Breast epithelium (tissue), 3 donors: ENCODE measurements around the gene PRDM11.

ENCODE experiments used
- POLR2A ChIP-seq: fragments of 450-650 bp; IDR thresholded peaks from one replicate; pipeline ENCODE4 v1.6.1; 2016; ENCODE audit warnings: antibody characterized with exemption, mild to moderate bottlenecking, moderate library complexity
- POLR2AphosphoS5 ChIP-seq, 3 donors: sonication (generic); formaldehyde crosslinking; IDR thresholded peaks; one replicate each; pipeline ENCODE4 v1.6.1; 2017; ENCODE audit warnings: antibody characterized with exemption in 3 of 3
- TF ChIP-seq, protein P1 (sequence below), 3 donors: fragments of 450-650 bp; IDR thresholded peaks; one replicate each; pipeline ENCODE4 v1.5.1; 2016 to 2017; ENCODE audit warnings: antibody characterized with exemption in 3 of 3, mild to moderate bottlenecking in 3 of 3, moderate library complexity in 3 of 3

DNA sequence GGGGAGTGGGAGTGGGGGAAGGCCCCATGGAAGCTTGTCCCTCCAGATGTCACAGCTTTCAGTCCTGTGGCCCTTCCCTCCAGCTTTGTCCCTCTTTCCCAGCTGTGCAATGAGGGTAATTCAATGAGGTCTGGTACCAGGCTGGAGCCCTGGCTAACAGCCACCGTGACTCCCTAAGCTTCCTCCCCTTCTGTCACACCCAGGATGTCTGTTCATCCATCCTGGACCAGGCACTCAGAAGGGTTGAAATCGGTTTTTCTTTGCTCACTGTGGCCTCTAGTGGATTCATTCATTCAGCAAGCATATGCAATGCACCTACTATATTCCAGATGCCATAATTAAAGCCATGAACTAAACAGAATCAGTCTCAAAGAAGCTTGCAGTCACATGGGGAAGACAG lies 101.0 kb downstream of the PRDM11 start:
- TF ChIP-seq, protein P1, sequence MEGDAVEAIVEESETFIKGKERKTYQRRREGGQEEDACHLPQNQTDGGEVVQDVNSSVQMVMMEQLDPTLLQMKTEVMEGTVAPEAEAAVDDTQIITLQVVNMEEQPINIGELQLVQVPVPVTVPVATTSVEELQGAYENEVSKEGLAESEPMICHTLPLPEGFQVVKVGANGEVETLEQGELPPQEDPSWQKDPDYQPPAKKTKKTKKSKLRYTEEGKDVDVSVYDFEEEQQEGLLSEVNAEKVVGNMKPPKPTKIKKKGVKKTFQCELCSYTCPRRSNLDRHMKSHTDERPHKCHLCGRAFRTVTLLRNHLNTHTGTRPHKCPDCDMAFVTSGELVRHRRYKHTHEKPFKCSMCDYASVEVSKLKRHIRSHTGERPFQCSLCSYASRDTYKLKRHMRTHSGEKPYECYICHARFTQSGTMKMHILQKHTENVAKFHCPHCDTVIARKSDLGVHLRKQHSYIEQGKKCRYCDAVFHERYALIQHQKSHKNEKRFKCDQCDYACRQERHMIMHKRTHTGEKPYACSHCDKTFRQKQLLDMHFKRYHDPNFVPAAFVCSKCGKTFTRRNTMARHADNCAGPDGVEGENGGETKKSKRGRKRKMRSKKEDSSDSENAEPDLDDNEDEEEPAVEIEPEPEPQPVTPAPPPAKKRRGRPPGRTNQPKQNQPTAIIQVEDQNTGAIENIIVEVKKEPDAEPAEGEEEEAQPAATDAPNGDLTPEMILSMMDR (IDR thresholded peaks at IDR 0.05): no peak
- TF ChIP-seq POLR2AphosphoS5 (IDR thresholded peaks at IDR 0.05) (no peak), POLR2A (no peak)
